AG10803 (cell line): Measurements from ENCODE around the gene PDE6A.

Experiments
- DNase-seq: peaks from one replicate; pipeline ENCODE4 v3.0.0; 2010; ENCODE audit warnings: low read depth
- H3K4me3 ChIP-seq: 2 replicates; pipeline ENCODE4 v1.5.1; 2011; ENCODE audit warnings: mild to moderate bottlenecking, low read length, control low read depth
- CTCF ChIP-seq: conservative IDR thresholded peaks from 2 replicates; pipeline ENCODE4 v1.5.1; 2011; ENCODE audit warnings: mild to moderate bottlenecking, low read length, control low read depth, inconsistent platforms

The PDE6A gene

GRCh38 chr5:149940941-149941644 lies 3.5 kb downstream of the PDE6A start:
- no peak for TF ChIP-seq CTCF
- H3K4me3 ChIP-seq = no peak overlapping the region
- no peak for DNase-seq

- DNase-seq = no peak
- no peak overlapping the region for H3K4me3 ChIP-seq
- no peak for TF ChIP-seq CTCF
These were observed 4.5 kb downstream of the PDE6A start for GRCh38 chr5:149940077-149940574.

GRCh38 chr5:149939546-149939945 lies 5.0 kb downstream of the PDE6A start:
- no peak overlapping the region for H3K4me3 ChIP-seq
- no peak for TF ChIP-seq CTCF
- DNase-seq = no peak

- DNase-seq = peak; percentile 82
- no peak for TF ChIP-seq CTCF
- H3K4me3 ChIP-seq = no peak overlapping the region
These were observed 5.7 kb downstream of the PDE6A start for GRCh38 chr5:149938791-149939358.

GRCh38 chr5:149938279-149938678 lies 6.3 kb downstream of the PDE6A start:
- no peak overlapping the region for H3K4me3 ChIP-seq
- DNase-seq = peak; percentile 56
- TF ChIP-seq CTCF = no peak

- no peak for TF ChIP-seq CTCF
- no peak for DNase-seq
- no peak overlapping the region for H3K4me3 ChIP-seq
These were observed 7.0 kb downstream of the PDE6A start for GRCh38 chr5:149937610-149938009.

GRCh38 chr5:149936700-149937091 lies 7.9 kb downstream of the PDE6A start:
- TF ChIP-seq CTCF = no peak
- H3K4me3 ChIP-seq = no peak overlapping the region
- no peak for DNase-seq
